NCI-H128 (cell line): ENCODE data around the gene RTL10.

Experiments used
- DNase-seq: peaks from one replicate; lab custom pipeline; 2025; ENCODE audit not compliant: unreplicated experiment; lab: John Stamatoyannopoulos, UW

Gene RTL10

GRCh38 chr22:19812910-19813309 lies 41.8 kb downstream of the RTL10 start:
- DNase-seq: no peak

DNA sequence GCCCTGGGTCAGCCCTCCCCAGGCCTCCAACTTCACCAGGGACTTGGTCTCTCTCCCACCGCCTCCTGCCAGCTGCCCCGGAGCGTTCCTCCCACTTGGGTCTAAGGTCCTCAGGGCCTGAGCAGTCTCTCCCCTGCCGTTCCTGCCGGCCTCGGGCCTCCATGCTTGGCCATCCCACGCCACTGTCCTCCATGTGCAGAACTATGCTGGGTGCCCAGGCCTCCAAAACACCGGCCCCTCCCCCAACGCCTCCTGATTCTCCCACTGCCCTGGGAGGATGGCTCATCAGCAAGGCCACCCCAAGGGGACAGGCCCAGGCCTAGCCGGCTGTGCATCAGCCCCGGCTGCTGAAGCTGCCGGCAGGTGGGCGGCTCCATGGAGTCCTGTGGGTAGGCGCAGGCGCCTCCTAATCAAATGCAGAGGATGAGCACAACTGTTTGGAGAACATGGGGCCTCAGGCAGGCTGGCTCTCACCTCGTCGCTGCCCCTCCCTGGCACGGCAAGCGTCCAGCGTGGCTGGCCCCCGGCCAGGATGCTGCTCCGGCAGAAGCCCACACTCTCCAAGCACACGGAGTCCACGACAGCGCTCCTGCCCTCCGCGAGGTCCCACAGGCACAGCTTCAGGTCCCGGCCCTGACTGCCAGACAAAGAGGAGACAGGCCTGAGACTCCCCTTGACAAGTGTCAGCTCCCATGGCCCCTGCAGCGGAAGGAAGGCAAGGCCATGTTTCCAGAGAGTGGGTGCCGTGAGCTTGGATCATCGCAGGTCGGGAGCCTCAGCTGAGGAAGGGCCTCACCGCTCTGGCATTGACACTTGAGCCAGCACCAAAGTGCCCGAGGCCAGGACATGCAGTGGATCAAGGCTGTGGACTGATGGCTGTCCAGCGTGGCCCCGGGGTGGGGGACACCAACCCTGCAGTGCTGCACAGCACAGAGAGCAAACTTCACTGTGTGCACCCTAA lies 42.6 kb downstream of the RTL10 start:
- DNase-seq: no peak

DNA sequence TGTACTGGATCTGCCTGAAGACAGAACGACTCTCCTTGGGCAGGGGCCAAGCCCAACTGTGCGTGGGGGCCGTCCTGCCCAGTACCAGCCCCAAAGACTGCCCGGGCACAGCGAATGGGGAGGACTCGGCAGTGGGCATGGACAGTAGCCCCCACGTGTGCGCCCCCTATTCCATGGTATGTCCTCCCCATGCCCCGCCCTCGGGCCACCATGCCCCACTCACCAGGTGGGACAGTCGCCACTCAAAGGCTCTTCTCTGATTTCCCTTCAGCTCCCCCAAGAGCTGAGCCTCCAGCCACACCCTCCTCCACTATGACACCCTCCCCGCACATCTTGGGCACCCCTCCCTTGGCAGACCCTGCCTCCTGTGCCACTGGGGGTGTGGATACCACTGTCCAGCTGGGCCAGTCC lies 43.5 kb downstream of the RTL10 start:
- no peak for DNase-seq

DNA sequence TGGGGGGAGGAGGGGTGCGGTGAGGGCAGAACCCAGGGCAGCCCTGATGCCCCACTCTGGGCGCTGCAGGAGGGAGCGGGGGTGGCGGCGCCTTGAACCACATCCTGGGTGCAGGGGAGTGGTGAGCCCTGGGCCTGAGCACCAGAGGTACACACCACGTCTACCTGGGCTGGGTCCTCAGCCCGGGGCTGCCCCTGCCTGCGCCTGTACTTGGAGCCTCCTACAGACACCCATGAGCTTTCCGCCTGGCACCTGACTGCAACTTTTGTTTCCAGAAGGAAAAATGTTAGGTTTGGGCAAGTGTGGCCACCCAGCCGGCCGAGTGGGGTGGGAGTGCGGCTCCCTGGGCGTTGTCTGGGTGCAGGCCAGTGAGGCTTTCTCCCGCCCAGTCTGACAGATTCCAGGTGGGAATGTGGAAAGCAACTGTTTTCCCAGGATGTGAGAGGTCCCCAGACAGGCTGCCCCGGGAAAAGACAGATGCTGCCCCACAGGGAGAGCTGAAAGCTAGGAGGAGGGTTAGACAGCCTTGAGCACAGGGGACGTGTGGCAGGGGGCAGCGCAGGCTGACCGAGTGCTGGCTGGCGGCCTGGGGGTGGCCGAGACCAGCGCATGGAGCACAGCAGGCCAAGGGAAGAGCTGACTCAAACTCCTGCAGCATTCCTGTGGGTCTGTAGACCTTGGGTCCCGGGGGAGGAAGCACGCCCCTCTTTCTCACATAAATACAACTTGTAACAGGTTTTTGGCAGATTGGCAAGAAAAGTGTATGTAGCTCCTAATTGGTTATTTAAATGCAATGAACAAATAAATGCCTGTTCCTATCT lies 44.1 kb downstream of the RTL10 start:
- DNase-seq: no peak

- no peak for DNase-seq
These were observed 44.9 kb downstream of the RTL10 start for GRCh38 chr22:19809741-19810140.

DNA sequence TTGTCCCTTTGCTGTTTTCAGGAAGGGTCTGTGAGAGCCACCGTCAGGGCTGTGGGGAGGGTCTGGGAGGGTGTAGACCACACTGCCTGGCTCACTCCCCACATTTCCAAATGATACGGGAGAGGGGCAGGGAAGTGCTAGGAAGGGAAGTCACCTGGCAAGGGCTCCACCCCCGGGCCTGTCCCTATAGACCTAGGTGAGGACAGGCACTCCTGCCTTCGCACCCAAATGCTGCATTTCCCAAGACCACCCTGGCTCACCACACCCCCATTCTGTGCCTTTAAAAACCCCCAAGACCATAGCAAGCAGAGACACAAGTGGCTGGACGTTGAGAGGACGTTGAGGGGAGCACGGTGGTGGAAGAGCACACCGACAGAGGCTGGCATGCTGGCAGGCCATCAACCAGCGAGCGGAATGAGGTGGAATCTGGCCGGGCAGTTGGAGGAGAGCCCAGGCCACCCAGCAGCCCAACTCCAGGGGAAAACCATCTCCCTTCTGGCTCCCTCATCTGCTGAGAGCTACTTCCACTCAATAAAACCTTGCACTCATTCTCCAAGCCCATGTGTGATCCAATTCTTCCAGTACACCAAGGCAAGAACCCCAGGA lies 45.7 kb downstream of the RTL10 start:
- DNase-seq: no peak

- DNase-seq: no peak
These were observed 46.5 kb downstream of the RTL10 start for GRCh38 chr22:19807914-19808872.

- no peak for DNase-seq
These were observed 47.3 kb downstream of the RTL10 start for GRCh38 chr22:19807161-19807913.

- DNase-seq: no peak
These were observed 48.2 kb downstream of the RTL10 start for GRCh38 chr22:19806213-19807160.

GRCh38 chr22:19805821-19806212 lies 48.9 kb downstream of the RTL10 start:
- DNase-seq: no peak
